ENCODE data around the gene DYNLT1.

- TF ChIP-seq CTCF (IDR thresholded peaks at IDR 0.05) (no peak), POLR2A (IDR thresholded peaks at IDR 0.05) (no peak)
Observed at GRCh38 chr6:158663625-158664165, 19.2 kb upstream of the DYNLT1 start.
